AG09309 (cell line): ENCODE results near the gene HDAC11.

Experiments used
- DNase-seq: peaks from one replicate; pipeline ENCODE4 v3.0.0-alpha.2; 2010; ENCODE audit warnings: low read depth
- H3K4me3 ChIP-seq: 2 replicates; pipeline ENCODE4 v1.5.1; 2011; ENCODE audit warnings: mild to moderate bottlenecking, low read depth, low read length, moderate library complexity; ENCODE audit not compliant: control insufficient read depth
- TF ChIP-seq, protein P1 (sequence below): IDR thresholded peaks from 2 replicates; pipeline ENCODE4 v1.5.1; 2011; ENCODE audit warnings: mild to moderate bottlenecking, low read depth, low read length, inconsistent platforms; ENCODE audit not compliant: insufficient read depth, control insufficient read depth; ENCODE audit errors: missing control alignments

Gene HDAC11

DNA sequence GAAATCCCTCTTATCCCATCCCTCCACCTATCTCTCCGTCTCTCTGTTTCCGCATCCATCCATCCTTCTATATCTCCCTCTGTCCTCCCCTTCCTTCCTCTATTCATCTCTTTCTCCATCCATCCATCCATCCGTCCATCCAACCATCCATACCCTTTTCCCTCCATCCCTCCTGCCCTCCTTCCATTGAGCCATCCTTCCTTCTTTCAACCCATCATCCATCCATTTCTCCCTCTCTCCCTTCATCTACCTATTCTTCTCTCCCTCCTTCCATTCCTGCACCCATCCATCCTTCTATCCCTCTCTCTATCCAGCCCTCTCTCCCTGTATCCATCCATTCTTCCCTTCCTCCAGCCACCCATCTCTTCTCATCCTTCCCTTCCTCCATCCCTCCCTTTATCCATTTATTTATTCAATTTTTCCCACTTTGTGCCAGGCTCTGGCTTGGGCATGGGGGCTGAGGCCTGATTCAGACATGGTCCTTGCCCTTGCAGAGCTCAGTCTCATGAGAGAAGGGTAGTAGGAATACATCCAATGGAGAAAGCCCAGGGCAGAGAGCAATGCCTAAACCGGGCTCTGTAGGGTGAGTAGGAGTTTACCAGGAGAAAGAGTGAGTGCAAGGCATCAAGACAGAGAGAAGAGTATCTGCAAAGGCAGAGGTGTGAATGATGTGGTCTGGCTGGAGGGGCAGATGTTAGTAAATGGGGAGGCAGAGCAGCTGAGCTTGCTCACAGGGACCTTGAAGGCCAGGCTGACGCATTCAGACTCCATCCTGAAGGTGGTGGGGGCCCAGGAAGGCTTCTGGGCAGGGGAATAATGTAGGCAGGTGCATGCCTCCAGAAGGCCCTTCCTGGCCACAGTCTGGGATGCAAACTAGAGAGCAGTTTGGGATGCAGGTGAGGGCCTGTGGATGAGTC is 49.3 kb downstream of the HDAC11 start:
- H3K4me3 ChIP-seq: no peak overlapping the region
- TF ChIP-seq, protein P1, sequence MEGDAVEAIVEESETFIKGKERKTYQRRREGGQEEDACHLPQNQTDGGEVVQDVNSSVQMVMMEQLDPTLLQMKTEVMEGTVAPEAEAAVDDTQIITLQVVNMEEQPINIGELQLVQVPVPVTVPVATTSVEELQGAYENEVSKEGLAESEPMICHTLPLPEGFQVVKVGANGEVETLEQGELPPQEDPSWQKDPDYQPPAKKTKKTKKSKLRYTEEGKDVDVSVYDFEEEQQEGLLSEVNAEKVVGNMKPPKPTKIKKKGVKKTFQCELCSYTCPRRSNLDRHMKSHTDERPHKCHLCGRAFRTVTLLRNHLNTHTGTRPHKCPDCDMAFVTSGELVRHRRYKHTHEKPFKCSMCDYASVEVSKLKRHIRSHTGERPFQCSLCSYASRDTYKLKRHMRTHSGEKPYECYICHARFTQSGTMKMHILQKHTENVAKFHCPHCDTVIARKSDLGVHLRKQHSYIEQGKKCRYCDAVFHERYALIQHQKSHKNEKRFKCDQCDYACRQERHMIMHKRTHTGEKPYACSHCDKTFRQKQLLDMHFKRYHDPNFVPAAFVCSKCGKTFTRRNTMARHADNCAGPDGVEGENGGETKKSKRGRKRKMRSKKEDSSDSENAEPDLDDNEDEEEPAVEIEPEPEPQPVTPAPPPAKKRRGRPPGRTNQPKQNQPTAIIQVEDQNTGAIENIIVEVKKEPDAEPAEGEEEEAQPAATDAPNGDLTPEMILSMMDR: no peak
- no peak for DNase-seq

DNA sequence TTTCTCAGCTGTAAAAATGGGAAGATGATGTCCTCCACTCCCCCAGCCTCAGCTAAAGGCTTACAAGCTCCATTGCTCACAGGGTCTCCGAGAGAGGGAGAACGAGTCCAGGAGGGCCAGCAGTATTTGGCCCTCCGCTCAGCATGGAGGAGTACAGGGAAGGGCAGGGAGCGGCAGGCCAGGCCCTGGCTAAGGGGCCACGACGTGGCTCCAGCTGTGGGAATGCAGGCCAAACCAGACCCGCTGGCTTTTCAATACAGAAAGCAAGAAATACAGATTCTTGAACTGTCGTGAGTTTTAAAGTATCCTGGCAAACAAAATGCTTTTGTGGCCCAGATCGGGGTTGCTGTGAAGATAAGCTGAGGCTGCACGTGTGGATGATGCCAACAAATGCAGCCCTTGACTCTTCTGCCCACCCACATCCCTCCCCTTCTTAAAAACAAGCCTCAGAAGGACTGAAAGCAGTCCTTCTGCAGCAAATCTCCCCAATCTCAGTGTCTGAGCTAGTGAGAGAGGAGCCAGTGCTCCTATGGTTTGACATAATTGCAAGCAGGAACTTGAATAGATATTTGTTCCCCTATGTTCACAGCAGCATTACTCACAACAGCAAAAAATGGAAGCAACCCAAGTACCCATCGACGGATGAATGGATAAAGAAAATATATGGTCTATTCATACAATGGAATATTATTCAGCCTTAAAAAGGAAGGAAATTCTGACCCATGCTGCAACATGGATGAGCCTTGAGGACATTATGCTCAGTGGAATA is 50.3 kb downstream of the HDAC11 start:
- TF ChIP-seq, protein P1: no peak
- H3K4me3 ChIP-seq: no peak overlapping the region
- no peak for DNase-seq

DNA sequence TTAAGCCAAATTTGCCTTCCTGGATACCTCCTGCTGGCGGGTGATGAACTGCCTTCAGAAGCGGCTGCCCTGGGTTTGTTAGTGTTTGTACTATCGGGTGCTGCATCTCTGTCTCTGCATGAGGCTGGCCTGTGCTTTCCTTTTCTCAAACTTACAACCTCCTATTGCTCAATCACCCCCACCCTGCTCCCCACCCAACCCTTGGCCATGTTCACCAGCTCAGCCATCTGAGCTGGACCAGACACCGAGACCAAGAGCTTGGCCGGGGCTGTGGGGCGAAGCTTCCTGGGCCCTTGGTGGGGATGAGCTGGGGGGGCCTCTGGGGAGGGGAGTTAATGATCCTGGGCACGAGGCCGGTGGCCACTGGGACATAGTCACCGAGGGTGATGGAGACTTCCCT is 52.0 kb downstream of the HDAC11 start:
- TF ChIP-seq, protein P1: no peak
- DNase-seq: no peak
- no peak overlapping the region for H3K4me3 ChIP-seq

DNA sequence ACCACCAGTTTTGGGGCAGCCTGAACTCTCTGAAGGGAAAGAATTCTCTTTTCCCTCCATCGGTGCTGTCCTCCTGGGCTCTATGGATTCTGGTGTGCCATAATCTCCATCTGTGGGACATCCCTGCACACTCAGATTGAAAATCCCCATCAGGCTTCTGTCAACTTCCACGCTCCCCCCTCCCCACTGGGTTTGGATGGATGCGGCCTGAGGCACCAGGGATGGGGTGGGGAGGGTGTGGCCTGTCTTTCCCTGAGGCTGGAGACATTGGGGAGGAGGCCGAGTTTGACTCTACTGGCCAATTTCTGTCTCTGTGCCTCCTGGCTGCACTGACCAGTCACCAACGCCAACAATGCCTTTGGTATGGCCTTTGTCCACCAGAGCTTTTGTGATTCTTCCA is 52.5 kb downstream of the HDAC11 start:
- TF ChIP-seq, protein P1: no peak
- no peak overlapping the region for H3K4me3 ChIP-seq
- DNase-seq: no peak

DNA sequence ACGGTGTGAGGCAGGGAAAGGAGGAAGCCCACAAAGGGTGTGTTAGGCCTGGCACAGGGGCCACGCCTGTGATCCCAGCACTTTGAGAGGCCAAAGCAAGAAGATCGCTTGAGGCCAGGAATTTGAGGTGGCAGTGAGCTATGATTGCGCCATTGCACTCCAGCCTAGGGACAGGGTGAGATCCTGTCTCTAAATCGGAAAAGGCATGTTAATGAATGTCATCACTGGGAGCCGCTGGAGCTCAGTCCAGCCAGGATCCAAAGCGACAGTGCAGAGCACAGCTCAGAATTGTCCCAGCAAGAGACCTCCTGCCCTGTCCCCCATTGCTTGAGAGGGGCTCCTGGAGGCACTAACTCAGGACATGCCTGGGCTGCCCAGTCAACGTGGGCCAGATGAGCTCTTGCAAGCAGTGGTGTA is 53.8 kb downstream of the HDAC11 start:
- TF ChIP-seq, protein P1: no peak
- no peak overlapping the region for H3K4me3 ChIP-seq
- no peak for DNase-seq

DNA sequence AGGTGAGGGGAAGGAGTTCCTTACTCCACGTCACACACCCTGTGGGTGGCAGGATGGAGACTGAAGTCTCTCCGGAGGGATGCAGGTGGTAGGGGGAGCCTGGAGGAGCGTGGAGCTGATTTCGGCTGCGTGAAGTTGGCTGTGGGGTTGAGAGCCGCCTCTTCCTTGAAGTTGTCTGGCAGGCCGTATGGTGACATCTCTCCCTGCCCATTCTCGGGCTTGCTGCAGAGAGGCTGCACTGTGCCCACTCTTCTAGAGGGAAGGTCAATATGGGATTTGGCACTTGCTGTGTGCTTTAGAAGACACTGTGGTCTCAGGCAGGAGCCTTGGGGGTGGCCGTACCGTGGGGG is 55.4 kb downstream of the HDAC11 start:
- TF ChIP-seq, protein P1: no peak
- no peak overlapping the region for H3K4me3 ChIP-seq
- no peak for DNase-seq
